Activated T-cell treated with anti-CD3 and anti-CD28 coated beads, Interleukin-2, amount 50 U/mL, for 24 hours (primary cell): ENCODE results near the gene OPRD1.
A peak's percentile ranks its signal among the peaks of the same experiment; 100 is the strongest.
"Not testable (repeated sequence)": the region's sequence is repeated elsewhere in the genome, so short reads cannot be mapped to it uniquely, and the experiment has no call there.

Source experiments
- DNase-seq: peaks from one replicate; pipeline ENCODE4 v3.0.0-alpha.2; 2020
- H3K27ac Mint-ChIP-seq: 2 replicates; pipeline ENCODE4 v1.8.0; 2020; ENCODE audit warnings: mild to moderate bottlenecking, mixed read lengths
- H3K27me3 Mint-ChIP-seq: 2 replicates; pipeline ENCODE4 v1.8.0; 2020; ENCODE audit warnings: mixed read lengths
- H3K36me3 Mint-ChIP-seq: 2 replicates; pipeline ENCODE4 v1.8.0; 2020; ENCODE audit warnings: low read depth, mixed read lengths
- H3K4me1 Mint-ChIP-seq: 2 replicates; pipeline ENCODE4 v1.8.0; 2020; ENCODE audit warnings: low read depth, mixed read lengths
- H3K4me3 Mint-ChIP-seq: 2 replicates; pipeline ENCODE4 v1.8.0; 2020; ENCODE audit warnings: mild to moderate bottlenecking, moderate library complexity, mixed read lengths
- H3K9me3 Mint-ChIP-seq: 2 replicates; pipeline ENCODE4 v1.8.0; 2020; ENCODE audit warnings: mixed read lengths

Gene OPRD1

GRCh38 chr1:28813931-28814465, 2.0 kb downstream of the OPRD1 start:
- Mint-ChIP-seq H3K36me3 (no peaks in the 10 kb centered on the region), H3K27me3 (peaks cover 84% of the 10 kb centered on the region), H3K9me3 (no peaks in the 10 kb centered on the region), H3K4me3 (no peak overlapping the region), H3K27ac (no peak overlapping the region), H3K4me1 (peaks cover 8% of the 10 kb centered on the region)
- DNase-seq = no peak

GRCh38 chr1:28815533-28816185, 3.7 kb downstream of the OPRD1 start:
- H3K27me3 Mint-ChIP-seq = peaks cover 71% of the 10 kb centered on the region

GRCh38 chr1:28817133-28817532, 5.2 kb downstream of the OPRD1 start:
- Mint-ChIP-seq H3K27ac (no peak overlapping the region), H3K36me3 (no peaks in the 10 kb centered on the region), H3K27me3 (peaks cover 60% of the 10 kb centered on the region), H3K9me3 (no peaks in the 10 kb centered on the region), H3K4me3 (no peak overlapping the region), H3K4me1 (peaks cover 6% of the 10 kb centered on the region)
- DNase-seq = no peak

More at GRCh38 chr1:28815533-28816185, 3.7 kb downstream of the OPRD1 start:
- DNase-seq = no peak
- Mint-ChIP-seq H3K4me1 (peaks cover 8% of the 10 kb centered on the region), H3K36me3 (no peaks in the 10 kb centered on the region), H3K4me3 (no peak overlapping the region), H3K27ac (no peak overlapping the region), H3K9me3 (no peaks in the 10 kb centered on the region)

GRCh38 chr1:28819020-28819419, 7.0 kb downstream of the OPRD1 start:
- peaks cover 43% of the 10 kb centered on the region for H3K27me3 Mint-ChIP-seq
- no peaks in the 10 kb centered on the region for H3K4me1 Mint-ChIP-seq
- H3K9me3 Mint-ChIP-seq = no peaks in the 10 kb centered on the region
- no peak overlapping the region for H3K27ac Mint-ChIP-seq
- DNase-seq = no peak
- no peak overlapping the region for H3K4me3 Mint-ChIP-seq
- no peaks in the 10 kb centered on the region for H3K36me3 Mint-ChIP-seq

GRCh38 chr1:28822799-28823198, 10.8 kb downstream of the OPRD1 start:
- H3K4me1 Mint-ChIP-seq = no peaks in the 10 kb centered on the region
- no peak overlapping the region for H3K27ac Mint-ChIP-seq
- no peak overlapping the region for H3K4me3 Mint-ChIP-seq
- no peak for DNase-seq
- peaks cover 11% of the 10 kb centered on the region for H3K27me3 Mint-ChIP-seq
- H3K9me3 Mint-ChIP-seq = no peaks in the 10 kb centered on the region
- H3K36me3 Mint-ChIP-seq = no peaks in the 10 kb centered on the region

GRCh38 chr1:28824061-28824460, 12.1 kb downstream of the OPRD1 start:
- not testable (repeated sequence) for H3K27ac Mint-ChIP-seq, H3K36me3 Mint-ChIP-seq, H3K4me1 Mint-ChIP-seq, H3K27me3 Mint-ChIP-seq, H3K4me3 Mint-ChIP-seq, H3K9me3 Mint-ChIP-seq, DNase-seq

GRCh38 chr1:28828227-28828858, 16.4 kb downstream of the OPRD1 start:
- not testable (repeated sequence) for DNase-seq, H3K36me3 Mint-ChIP-seq, H3K4me1 Mint-ChIP-seq, H3K27me3 Mint-ChIP-seq, H3K4me3 Mint-ChIP-seq, H3K27ac Mint-ChIP-seq, H3K9me3 Mint-ChIP-seq

- no peaks in the 10 kb centered on the region for H3K36me3 Mint-ChIP-seq
- H3K9me3 Mint-ChIP-seq = no peaks in the 10 kb centered on the region
- H3K27ac Mint-ChIP-seq = no peak overlapping the region
- no peaks in the 10 kb centered on the region for H3K4me1 Mint-ChIP-seq
- H3K4me3 Mint-ChIP-seq = no peak overlapping the region
- H3K27me3 Mint-ChIP-seq = no peaks in the 10 kb centered on the region
- no peak for DNase-seq
Observed at GRCh38 chr1:28830814-28831213, 18.8 kb downstream of the OPRD1 start.

GRCh38 chr1:28832966-28833365, 21.0 kb downstream of the OPRD1 start:
- DNase-seq = no peak
- Mint-ChIP-seq H3K36me3 (no peaks in the 10 kb centered on the region), H3K4me1 (no peaks in the 10 kb centered on the region), H3K27me3 (no peaks in the 10 kb centered on the region), H3K9me3 (no peaks in the 10 kb centered on the region), H3K4me3 (no peak overlapping the region), H3K27ac (no peak overlapping the region)

GRCh38 chr1:28833381-28833780, 21.4 kb downstream of the OPRD1 start:
- Mint-ChIP-seq H3K9me3 (no peaks in the 10 kb centered on the region), H3K36me3 (no peaks in the 10 kb centered on the region), H3K27ac (no peak overlapping the region), H3K4me1 (no peaks in the 10 kb centered on the region), H3K27me3 (no peaks in the 10 kb centered on the region), H3K4me3 (no peak overlapping the region)
- DNase-seq = no peak

- Mint-ChIP-seq H3K4me3 (no peak overlapping the region), H3K4me1 (no peaks in the 10 kb centered on the region), H3K36me3 (no peaks in the 10 kb centered on the region), H3K9me3 (no peaks in the 10 kb centered on the region), H3K27ac (no peak overlapping the region), H3K27me3 (no peaks in the 10 kb centered on the region)
- DNase-seq = no peak
Observed at GRCh38 chr1:28835237-28835650, 23.3 kb downstream of the OPRD1 start.

GRCh38 chr1:28836421-28836956, 24.5 kb downstream of the OPRD1 start:
- no peaks in the 10 kb centered on the region for H3K9me3 Mint-ChIP-seq
- H3K36me3 Mint-ChIP-seq = no peaks in the 10 kb centered on the region
- no peak overlapping the region for H3K27ac Mint-ChIP-seq
- no peaks in the 10 kb centered on the region for H3K27me3 Mint-ChIP-seq
- no peak for DNase-seq
- no peak overlapping the region for H3K4me3 Mint-ChIP-seq
- no peaks in the 10 kb centered on the region for H3K4me1 Mint-ChIP-seq

GRCh38 chr1:28840928-28841544, 29.1 kb downstream of the OPRD1 start:
- no peak overlapping the region for H3K27ac Mint-ChIP-seq
- H3K36me3 Mint-ChIP-seq = no peaks in the 10 kb centered on the region
- no peak overlapping the region for H3K4me3 Mint-ChIP-seq
- DNase-seq = no peak
- H3K27me3 Mint-ChIP-seq = no peaks in the 10 kb centered on the region
- no peaks in the 10 kb centered on the region for H3K9me3 Mint-ChIP-seq
- peaks cover 5% of the 10 kb centered on the region for H3K4me1 Mint-ChIP-seq

- no peaks in the 10 kb centered on the region for H3K36me3 Mint-ChIP-seq
- H3K27me3 Mint-ChIP-seq = no peaks in the 10 kb centered on the region
- DNase-seq = no peak
- no peaks in the 10 kb centered on the region for H3K9me3 Mint-ChIP-seq
- H3K27ac Mint-ChIP-seq = peak overlapping the region; percentile 58
- peaks cover 7% of the 10 kb centered on the region for H3K4me1 Mint-ChIP-seq
- no peak overlapping the region for H3K4me3 Mint-ChIP-seq
Observed at GRCh38 chr1:28845786-28846543, 34.0 kb downstream of the OPRD1 start.
